SHP77 (cell line): ENCODE measurements around the gene MAMSTR.
"Not testable (repeated sequence)": the region's sequence is repeated elsewhere in the genome, so short reads cannot be mapped to it uniquely, and the experiment has no call there.

Experiments used
- DNase-seq, 2 experiments: peaks; one replicate each; lab custom pipeline; 2025; lab: John Stamatoyannopoulos, UW

Gene MAMSTR, protein sequence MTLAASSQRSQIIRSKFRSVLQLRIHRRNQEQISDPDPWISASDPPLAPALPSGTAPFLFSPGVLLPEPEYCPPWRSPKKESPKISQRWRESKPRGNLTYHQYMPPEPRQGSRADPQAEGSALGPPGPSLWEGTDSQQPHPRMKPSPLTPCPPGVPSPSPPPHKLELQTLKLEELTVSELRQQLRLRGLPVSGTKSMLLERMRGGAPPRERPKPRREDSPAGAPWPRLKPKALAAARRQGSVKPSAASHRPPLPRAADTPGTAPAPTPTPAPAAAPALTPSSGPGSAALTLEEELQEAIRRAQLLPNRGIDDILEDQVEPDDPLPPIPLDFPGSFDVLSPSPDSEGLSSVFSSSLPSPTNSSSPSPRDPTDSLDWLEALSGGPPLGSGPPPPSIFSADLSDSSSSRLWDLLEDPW

DNA sequence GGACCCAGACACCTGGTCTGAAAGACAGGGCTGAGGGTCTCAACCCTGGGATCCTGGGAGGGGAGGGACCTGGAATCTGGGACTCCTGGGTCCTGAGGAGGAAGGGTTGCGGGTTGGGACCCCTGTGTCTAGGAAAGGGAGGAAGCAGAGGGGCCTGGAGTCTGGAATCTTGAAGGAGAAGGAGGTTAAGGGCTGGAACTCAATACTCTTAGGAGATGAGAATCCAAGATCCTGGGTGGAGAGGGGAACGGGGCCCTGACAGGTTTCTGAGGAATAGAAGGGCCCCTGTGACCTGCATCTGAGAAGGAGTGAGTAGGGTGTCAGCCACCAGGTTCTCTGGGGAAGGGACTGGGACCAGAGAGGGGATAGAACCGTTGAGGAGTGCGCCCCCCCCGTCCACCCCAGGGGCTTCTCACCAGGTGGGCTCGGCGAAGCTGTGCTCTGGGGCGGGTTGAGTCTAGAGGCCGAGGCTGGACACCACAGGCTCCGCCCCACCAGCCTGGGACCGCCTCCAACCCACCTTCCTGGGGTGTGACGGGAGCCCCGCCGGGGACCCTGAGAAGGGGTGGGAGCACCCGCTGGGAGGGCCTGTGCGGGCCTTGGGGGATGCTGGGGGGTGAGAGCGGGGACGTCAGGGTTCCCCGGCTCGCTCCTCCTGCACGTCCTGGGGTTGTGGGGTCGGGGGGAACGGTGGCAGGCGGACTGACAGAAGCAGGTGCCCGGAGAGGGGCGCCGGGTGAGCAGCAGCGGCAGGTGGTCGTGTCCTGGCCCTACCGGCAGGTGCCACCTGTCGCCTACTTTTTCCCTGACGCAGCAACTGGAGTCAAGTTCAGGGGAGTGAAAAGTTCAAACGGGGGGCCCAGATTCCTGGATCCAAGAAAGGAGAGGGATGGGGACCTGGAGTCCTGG lies at the start of gene MAMSTR:
Gene MAMSTR, minus strand, starts transcription at position 463 of the 909 bp plus-strand sequence. CDS start 694 bp downstream, outside the sequence.
- DNase-seq: peak in 1 of 2 experiments; percentile 41

- DNase-seq: no peak
These were observed 49.6 kb upstream of the MAMSTR start for GRCh38 chr19:48768994-48769713.

GRCh38 chr19:48768171-48768753 lies 48.7 kb upstream of the MAMSTR start:
- DNase-seq: not testable (repeated sequence)

- DNase-seq: not testable (repeated sequence)
These were observed 46.3 kb upstream of the MAMSTR start for GRCh38 chr19:48765816-48766215.

- DNase-seq: no peak
These were observed 41.1 kb upstream of the MAMSTR start for GRCh38 chr19:48760504-48761205.

- no peak for DNase-seq
These were observed 38.2 kb upstream of the MAMSTR start for GRCh38 chr19:48757741-48758144.

- DNase-seq: no peak
These were observed 37.7 kb upstream of the MAMSTR start for GRCh38 chr19:48757089-48757675.

DNA sequence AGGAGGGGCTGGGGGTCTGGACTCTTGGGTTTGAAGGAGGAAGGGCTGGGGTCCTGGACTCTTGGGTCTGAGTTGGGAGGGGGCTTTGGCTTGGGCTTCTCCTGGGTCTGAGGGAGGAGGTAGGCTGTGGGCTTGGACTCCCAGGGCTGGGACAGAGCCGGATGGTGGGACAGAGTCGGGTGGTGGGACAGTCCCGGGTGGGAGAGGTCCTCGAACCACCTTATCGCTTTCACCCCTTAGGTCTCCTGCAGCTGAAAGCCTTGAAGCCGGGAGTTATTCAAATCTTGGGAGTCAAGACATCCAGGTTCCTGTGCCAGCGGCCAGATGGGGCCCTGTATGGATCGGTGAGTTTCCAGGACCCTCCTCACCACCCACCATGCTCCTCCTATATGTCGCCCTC lies 37.2 kb upstream of the MAMSTR start:
- no peak for DNase-seq

DNA sequence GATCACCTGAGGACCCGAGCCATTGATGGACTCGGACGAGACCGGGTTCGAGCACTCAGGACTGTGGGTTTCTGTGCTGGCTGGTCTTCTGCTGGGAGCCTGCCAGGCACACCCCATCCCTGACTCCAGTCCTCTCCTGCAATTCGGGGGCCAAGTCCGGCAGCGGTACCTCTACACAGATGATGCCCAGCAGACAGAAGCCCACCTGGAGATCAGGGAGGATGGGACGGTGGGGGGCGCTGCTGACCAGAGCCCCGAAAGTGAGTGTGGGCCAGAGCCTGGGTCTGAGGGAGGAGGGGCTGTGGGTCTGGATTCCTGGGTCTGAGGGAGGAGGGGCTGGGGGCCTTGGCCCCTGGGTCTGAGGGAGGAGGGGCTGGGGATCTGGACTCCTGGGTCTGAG lies 36.7 kb upstream of the MAMSTR start:
- DNase-seq: no peak

DNA sequence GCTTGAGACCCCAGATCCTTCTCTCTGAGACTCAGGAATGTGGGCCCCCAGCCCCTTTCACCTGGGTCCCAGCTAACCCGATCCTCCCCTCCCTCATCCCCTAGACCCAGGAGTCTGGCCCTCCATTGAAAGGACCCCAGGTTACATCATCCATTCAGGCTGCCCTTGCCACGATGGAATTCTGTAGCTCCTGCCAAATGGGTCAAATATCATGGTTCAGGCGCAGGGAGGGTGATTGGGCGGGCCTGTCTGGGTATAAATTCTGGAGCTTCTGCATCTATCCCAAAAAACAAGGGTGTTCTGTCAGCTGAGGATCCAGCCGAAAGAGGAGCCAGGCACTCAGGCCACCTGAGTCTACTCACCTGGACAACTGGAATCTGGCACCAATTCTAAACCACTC lies 36.3 kb upstream of the MAMSTR start:
- no peak for DNase-seq

DNA sequence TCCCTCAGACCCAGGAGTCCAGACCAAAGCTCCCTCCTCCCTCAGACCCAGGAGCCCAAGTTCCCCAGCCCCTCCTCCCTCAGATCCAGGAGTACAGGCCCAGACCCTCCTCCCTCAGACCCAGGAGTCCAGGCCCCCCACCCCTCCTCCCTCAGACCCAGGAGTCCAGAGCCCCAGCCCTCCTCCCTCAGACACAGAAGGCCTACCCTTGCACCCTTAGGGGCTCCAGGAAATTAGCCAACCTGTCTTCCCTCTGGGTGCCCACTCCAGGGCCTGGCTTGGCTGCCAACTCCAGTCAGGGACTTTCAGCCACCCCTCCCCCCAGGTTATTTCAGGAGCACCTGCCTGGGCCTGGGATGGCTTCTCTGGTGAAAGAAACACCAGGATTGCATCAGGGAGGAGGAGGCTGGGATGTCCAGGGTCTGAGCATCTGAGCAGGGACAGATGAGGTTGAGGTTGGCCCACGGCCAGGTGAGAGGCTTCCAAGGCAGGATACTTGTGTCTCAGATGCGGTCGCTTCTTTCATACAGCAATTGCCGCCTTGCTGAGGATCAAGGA lies 35.6 kb upstream of the MAMSTR start, which contains the start of gene FGF21:
Gene FGF21, plus strand, starts transcription at position 441 of the 558 bp plus-strand sequence. CDS start 713 bp downstream, outside the sequence.
- DNase-seq: peak; percentile 72 to 80

- DNase-seq: peak; percentile 80 to 81
These were observed 33.2 kb upstream of the MAMSTR start, which contains the start of gene FUT1 for GRCh38 chr19:48752496-48753365. FUT1 (minus strand) TSS chr19:48752641; CDS start chr19:48751281, 1,360 bp downstream.

- no peak for DNase-seq
These were observed 32.4 kb upstream of the MAMSTR start for GRCh38 chr19:48751845-48752495.

- DNase-seq: no peak
These were observed 31.4 kb upstream of the MAMSTR start for GRCh38 chr19:48750771-48751504.

DNA sequence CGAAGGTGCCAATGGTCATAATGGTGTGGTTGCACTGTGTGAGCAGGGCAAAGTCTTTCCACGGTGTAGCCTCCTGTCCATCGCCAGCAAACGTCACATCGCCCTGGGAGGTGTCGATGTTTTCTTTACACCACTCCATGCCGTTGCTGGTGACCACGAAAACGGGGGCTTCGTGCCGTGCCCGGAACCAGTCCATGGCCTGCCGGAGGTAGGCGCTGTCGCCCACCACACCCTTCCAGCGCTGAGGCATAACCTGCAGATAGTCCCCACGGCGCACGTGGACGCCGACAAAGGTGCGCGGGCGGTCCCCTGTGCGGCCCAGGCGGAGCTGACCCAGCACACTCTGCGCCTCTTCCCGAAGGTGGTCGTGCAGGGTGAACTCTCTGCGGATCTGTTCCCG lies 30.8 kb upstream of the MAMSTR start:
- no peak for DNase-seq

GRCh38 chr19:48749571-48750198 lies 30.2 kb upstream of the MAMSTR start:
- no peak for DNase-seq
